Epithelial cell of alveolus of lung (primary cell): ENCODE measurements around the gene TRH. TPM values are rescaled to one million over a fixed set of nuclear protein-coding genes. Genes with fewer than 3 reads are reported as not detected.

Experiments
- total RNA-seq: library from RNA; depleted of rRNA; stranded (reverse); fragments of >200 nt; gene quantifications from 2 replicates; pipeline ENCODE4 v1.2.1, GENCODE V29; 2015

The TRH gene, protein sequence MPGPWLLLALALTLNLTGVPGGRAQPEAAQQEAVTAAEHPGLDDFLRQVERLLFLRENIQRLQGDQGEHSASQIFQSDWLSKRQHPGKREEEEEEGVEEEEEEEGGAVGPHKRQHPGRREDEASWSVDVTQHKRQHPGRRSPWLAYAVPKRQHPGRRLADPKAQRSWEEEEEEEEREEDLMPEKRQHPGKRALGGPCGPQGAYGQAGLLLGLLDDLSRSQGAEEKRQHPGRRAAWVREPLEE
- total RNA-seq: not detected in 2 replicates

GRCh38 chr3:129974564-129974832, at the start of gene TRH:
Gene TRH (plus strand): TSS chr3:129974720. CDS start chr3:129975817, 1,097 bp downstream.

Other genes starting within 250 kb of the TRH start
- gene TMCC1, start 81.0 kb upstream of the TRH start, total RNA-seq: 7.1 and 10.1 TPM in 2 replicates
- not detected in 2 replicates for gene ALG1L2, start 107.1 kb downstream of the TRH start, total RNA-seq